A549 (cell line): ENCODE results near the gene ZNF697.
"Not testable (repeated sequence)": the region's sequence is repeated elsewhere in the genome, so short reads cannot be mapped to it uniquely, and the experiment has no call there.

Source experiments
- CTCF ChIP-seq: fragments of >200 bp; sonication (Bioruptor Twin); formaldehyde crosslinking; IDR thresholded peaks from 3 replicates; pipeline ENCODE4 v1.5.1; 2016
- JUN ChIP-seq, 2 experiments: fragments of >200 bp; sonication (Bioruptor Twin); formaldehyde crosslinking; IDR thresholded peaks; 2 replicates in 1 of 2; 3 replicates in 1 of 2; pipeline ENCODE4 v1.6.1; 2016 to 2017

- TF ChIP-seq CTCF; JUN (IDR thresholded peaks at IDR 0.05): not testable (repeated sequence)
Observed at GRCh38 chr1:119615100-119615499, 33.0 kb downstream of the ZNF697 start.
